GM21360 (cell line): Measurements from ENCODE around the gene PSMD13.
"Not testable (repeated sequence)": the region's sequence is repeated elsewhere in the genome, so short reads cannot be mapped to it uniquely, and the experiment has no call there.

Experiments used
- ATAC-seq: cut with Tn5 transposase; IDR thresholded peaks from one replicate; pipeline ENCODE4 v1.9.1; 2021; ENCODE audit warnings: mild to moderate bottlenecking, moderate library complexity; ENCODE audit not compliant: unreplicated experiment

Gene PSMD13

DNA sequence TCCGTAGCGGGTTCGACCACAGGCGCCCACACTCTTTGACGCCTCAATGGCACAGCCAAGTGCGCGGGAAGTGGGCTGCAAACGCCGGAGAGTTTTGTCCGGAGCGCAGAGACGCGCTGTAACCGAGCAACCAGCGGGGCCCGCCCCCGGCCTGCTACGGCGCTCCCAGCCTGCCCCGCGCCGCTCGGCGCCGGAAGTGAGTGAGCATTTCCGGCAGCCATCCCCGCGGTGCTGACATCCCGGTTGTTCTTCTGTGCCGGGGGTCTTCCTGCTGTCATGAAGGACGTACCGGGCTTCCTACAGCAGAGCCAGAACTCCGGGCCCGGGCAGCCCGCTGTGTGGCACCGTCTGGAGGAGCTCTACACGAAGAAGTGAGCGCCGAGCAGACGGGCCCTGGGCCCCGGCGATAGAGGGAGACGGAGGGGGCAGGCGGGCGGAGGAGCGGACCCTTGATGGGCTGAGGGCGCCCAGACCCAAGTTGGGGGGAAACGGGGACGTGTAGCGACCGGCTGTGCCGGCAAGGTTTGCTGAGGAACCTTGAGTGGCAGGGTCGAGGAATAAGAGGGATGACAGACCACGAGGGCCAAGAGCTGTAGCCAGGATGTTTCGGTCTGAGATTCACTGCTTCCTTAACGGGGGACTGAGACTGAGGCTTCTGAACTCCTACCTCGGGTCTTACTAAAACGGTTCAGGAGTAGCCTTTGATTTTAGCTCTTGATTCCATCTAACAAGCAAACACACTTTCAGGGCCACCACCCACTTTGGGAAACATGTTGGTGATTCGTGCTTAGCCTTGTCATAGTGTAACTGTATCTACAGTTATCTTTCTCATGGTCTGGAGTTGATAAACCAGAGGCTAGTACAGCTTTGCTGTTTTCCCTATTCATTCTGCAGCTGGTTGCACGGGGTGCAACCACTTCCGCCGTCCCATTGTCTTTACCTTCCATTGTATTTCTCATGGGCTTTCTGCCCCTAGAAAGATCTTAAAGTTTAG, at the start of gene PSMD13:
Gene PSMD13, plus strand, starts transcription at position 203 of the 994 bp plus-strand sequence. Its CDS starts 74 bp downstream, at position 277.
- ATAC-seq, result peak; percentile 74

DNA sequence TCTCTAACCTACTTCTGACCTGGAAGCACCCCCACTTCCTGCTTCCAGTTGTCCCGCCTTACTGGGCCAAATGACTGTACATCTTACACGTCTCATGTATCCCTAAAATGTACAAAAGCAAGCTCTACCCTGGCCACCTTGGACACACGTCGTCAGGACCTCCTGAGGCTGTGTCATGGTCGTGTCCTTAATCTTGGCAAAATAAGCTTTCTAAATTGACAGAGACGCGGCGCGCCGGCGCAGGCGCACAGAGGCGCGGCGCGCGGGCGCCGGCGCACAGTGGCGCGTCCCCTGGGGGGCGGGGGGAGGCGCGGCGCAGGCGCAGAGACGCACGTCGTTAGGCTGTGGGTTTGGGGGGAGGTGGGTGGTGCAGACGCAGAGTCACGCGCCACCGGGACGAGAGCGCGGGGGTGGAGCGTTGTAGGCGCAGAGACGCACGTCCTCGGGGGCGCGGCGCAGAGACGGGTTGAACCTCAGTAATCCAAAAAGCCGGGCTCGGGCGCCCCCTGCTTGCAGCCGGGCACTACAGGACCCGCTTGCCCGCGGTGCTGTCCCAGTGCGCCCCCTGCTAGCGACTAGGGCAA, 47.5 kb upstream of the PSMD13 start:
- peak; percentile 16 for ATAC-seq

DNA sequence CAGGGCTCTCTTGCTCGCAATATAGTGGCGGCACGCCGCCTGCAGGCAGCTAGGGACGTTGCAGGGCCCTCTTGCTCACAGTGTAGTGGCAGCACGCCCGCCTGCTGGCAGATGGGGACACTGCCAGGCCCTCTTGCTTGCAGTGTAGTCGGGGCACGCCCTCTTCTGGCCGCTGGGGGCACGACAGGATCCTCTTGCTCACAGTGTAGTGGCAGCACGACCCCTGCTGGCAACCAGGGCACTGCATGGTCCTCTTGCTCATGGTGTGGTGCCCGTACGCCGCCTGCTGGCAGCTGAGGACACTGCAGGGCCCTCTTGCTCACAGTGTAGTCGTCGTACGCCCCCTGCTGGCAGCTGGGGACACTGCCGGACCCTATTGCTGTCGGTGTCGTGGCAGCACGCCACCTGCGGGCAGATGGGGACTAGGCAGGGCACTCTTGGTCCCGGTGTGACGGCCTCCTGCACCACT, 46.9 kb upstream of the PSMD13 start:
- peak; percentile 79 for ATAC-seq

DNA sequence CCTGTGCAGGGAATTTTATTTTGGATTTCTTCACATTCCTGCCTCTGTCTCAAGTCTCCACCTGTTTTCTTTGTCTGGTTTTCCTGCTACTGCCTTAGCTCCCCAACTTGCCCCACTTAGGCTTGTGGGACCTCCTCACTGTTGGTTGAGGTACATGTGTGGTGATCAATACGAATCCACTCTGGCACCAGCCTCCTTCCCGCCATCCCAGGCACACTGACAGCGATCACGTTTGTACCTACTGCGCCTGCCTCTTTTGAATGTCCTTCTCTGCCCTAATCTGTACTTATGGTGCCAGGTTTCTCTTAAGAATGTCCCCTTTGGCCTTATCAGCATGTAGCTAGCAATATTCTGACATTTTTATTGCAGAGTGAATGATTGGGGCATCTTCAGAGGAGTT, 46.2 kb upstream of the PSMD13 start:
- ATAC-seq, result not testable (repeated sequence)

DNA sequence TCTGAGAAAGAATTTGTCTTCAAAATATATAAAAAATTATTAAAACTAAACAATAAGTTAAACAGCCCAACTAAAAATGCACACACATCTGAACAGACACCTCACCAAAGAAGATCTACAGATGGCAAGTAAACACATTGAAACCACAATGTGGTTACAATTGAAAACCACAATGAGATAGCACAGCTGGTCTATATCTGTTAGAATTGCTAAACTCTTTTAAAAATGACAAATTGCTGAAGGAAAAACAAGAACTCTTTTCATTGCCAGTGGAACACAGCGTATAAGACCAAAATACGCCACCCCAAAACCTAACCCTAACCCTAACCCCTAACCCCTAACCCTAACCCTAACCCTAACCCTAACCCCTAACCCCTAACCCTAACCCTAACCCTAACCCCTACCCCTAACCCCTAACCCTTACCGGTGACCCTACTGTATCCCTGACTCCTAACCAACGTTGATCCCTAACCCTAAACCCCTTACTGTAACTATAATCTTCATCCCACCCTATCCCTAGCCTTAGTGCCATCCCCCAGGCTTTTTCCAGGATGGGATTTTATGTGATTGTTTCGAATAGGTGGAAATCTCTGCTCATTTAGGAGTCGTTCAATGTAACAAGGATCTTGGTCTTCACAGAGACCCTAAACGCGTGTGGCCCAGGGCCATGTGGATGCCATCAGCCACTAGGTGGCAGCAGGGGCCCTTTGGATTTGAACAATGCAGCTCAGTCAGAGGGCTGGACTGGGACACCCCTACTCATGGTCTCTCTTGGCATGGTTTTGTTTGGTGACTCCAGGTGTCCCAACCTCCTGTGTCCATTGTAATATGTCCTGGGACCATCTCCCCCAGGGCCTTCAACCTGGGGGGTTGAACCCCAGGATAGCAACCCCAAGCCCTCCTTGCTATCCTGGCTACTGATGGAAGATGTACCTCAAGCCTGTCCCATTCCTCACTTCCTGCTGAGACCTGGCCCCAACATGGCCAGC, 45.0 kb upstream of the PSMD13 start:
- ATAC-seq, result not testable (repeated sequence)

DNA sequence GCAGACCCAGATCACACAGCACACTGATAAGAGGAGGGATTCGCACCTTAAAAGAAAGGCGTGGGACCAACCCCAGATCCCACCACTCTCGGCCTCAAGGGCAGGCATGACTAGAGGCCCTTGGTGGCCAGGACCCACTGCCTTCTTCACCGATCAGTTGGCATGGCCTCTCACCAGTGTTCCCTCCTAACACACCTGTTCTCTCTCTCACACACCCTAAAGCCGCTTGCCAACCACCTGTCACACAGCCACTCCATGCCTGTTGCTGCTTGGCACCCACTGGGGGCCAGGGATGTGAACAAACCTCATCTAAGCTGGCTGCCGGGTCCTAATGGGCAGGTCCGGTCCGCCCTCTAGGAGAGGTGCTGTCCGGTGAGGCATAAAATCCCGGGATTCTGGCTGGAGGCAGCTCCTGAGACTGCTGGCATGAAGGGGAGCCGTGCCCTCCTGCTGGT, 44.1 kb upstream of the PSMD13 start, which contains the start of gene SCGB1C1:
Gene SCGB1C1, plus strand, starts transcription at position 405 of the 455 bp plus-strand sequence. Its CDS starts 22 bp downstream, at position 427.
- not testable (repeated sequence) for ATAC-seq

DNA sequence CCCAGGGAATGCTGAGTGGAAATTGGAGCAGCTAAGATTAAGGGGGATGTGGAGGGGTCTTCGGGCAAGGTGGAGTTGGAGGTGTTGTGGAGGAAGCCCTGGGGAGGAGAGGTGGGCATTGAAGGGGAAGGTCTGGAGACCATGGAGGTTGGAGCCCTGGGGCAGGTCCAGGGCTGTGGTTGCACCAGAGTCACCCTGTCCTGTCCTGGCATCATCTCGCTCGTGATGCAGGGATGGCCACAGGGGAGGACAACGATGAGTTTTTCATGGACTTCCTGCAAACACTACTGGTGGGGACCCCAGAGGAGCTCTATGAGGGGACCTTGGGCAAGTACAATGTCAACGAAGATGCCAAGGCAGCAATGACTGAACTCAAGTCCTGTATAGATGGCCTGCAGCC, 43.3 kb upstream of the PSMD13 start:
- ATAC-seq, result not testable (repeated sequence)

DNA sequence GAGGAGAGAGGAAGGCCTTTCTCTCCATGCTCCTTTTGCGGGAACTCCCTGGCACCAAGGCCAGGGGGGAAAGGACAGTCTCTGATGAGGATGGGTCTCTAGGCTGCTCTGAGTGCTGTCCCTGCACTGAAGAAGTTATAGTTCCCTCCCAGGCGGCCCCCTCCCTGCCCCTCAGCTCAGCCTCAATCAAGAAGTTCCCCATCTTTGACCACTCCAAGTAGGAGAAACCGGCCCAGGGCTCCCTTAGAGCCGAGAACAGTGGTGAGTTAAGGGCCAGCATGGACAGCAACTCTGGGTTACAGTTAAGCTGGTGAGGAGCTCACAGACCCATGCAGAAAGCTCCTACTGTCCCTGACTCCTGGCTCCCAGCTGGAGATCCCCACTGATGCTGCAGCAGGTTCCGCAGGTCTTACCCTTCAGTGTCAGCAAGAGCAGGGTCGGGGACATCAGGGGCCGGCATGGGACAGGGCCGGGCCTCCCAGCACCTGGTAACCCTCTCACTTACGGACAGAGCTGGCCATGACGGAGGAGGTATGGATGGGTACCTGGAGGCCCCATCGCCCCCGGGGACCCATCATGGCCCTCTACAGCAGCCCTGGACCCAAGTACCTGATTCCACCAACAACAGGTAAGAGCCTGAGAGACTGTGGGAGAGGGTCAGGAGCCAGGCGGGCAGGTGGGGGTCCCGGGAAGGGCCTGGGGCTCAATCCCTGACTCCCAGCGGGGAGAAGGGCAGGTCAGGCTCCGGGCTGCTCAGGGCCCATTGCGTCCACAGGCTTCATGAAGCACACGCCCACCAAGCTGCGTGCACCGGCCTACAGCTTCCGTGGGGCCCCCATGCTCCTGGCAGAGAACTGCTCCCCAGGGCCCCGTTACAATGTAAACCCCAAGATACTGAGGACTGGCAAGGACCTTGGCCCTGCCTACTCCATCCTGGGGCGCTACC, 39.7 kb upstream of the PSMD13 start:
- no peak for ATAC-seq

DNA sequence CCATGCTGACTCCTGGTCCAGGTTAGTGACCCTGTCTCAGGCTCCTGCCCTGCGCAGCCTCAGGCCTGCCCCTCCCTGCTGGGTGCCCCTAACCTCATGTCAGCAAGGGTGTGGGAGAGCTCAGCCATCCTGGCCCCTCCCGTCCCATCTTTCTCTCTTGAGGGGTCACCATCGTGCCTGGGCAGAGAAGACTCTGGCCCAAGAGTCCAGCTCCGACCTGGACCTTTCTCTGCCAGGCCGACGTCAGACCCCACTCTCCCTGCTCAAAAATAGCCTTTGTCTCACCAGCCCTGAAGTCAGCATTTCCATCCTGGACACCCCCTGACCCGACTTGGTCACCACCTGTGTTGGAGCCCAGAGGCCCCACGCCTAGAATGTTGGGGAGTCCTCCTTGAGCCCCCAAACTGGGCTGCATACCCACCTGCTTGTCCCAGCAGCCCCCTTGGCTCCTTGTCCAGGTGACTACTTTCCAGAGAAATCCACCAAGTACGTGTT, 39.0 kb upstream of the PSMD13 start:
- ATAC-seq, result no peak

DNA sequence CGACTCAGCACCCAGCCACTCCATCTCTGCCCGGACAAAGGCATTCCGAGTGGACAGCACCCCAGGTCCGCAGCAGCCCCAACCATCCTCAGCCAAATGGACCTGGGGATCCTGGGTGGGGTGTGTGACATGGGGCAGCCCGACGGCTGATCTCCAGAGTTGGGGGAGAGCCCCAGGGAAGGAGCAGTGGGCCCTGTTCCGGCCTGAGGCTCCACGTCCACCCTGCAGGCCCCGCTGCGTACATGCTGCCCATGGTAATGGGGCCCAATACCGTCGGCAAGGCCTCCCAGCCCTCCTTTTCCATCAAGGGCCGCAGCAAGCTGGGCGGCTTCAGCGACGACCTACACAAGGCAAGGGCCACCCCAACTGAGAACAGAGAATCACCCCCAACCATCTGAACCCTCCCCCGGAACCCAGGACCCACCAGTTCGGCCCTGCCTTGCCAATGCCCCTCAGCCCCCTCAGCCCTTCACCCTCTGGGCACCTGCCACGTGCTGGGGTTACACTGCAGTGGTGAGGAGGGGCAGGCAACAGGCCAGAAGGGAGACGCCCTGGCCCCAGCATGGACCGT, 38.5 kb upstream of the PSMD13 start:
- no peak for ATAC-seq

DNA sequence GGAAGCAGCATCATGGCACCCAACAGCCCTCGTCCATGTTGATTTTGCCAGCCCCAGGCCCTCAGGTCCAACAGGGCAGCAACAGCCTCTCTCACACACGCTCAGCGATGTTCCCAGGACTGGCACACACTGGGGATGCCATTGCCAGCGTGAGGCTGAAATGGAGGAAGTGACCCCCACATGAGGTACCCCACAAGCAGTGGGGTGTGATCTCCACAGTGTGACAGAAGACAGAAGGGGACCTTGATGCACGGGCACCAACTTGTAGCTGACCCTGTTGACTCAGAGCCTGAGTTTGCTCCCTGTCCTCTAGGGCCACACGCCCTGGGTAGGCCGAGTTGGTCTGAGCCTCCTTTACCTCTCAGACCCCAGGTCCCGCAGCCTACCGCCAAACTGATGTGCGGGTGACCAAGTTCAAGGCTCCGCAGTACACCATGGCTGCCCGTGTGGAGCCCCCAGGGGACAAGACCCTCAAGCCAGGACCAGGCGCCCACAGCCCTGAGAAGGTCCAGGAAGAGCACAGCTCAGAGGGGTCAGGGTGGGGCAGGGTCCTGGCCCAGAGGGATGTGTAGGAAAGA, 37.7 kb upstream of the PSMD13 start:
- no peak for ATAC-seq

DNA sequence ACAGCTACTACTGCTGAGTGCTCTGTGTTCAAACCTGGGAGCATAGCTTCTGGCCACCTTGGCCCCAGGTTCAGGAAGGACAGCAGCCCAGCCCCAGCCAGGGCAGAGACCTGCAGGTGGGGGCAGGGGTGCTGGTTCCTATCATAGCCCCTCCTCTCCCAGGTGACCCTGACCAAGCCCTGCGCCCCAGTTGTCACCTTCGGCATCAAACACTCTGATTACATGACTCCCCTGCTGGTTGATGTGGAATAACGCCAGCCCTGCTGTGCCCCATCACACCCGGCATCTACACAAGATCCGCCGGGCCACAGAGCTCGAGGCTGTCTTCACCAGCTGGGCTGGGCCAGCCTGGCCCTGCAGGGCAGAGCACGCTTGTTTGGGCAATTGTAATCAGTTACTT, 37.0 kb upstream of the PSMD13 start:
- ATAC-seq, result no peak

DNA sequence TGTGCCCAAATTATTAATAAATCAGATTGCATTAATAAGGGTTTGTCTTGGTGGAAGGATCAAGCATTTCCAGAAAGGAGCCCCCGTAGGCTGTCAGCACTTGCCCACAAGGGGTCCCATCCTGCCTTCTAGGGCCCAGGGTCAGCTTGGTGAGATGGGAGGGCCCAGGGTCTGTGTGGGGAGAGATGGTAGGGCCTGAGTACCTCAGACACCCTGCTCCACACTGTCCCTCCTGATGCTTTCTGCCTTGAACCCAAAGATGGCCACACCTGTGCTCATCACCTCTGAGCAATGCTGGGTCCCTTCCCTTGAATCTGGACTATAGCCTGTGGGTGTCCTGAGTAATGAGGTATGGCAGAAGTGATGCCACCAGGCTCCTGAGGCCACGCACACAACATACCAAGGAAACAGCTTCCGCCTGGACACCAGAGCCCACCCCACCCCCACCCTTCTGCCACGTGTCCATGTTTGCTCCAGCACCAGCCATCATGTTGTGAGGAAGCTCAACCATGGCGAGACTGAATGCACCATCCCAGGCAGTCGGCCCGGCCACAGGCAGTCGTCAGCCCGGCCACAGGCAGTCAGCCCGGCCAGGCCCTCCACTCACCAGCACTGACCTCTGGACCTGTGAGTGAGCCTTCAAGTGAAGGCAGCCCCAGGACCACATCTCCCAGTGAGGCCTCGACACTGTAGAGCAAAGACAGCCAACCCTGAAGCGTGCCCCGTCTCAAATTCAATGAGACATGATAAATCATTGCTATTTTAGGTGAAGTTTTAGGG, 36.4 kb upstream of the PSMD13 start:
- no peak for ATAC-seq

DNA sequence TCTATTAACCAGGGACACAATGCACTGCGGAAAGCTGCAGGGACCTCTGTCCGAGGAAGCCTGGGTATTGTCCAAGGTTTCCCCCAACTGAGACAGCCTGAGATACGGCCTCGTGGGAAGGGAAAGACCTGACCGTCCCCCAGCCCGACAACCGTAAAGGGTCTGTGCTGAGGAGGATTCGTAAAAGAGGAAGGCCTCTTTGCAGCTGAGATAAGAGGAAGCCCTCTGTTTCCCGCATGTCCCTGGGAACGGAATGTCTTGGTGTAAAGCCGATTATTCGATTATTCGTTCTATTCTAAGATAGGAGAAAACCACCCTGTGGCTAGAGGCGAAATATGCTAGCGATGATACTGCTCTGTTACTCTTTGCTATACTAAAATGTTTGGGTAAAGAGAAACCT, 34.8 kb upstream of the PSMD13 start:
- ATAC-seq, result no peak

DNA sequence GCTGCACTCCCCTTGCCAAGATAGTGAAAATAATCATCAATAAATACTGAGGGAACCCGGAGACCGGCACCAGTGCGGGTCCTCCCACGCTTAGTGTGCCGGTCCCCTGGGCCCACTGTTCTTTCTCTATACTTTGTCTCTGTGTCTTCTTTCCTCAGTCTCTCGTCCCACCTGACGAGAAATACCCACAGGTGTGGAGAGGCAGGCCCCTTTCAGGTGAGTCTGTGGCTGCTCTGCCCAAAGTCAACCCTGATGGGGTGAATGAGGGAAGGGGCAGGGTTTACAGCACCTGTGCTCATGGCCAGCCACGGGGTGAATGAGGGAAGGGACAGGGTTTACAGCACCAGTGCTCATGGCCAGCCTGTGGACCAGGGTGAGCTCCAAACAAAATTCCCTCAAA, 34.3 kb upstream of the PSMD13 start:
- no peak for ATAC-seq

DNA sequence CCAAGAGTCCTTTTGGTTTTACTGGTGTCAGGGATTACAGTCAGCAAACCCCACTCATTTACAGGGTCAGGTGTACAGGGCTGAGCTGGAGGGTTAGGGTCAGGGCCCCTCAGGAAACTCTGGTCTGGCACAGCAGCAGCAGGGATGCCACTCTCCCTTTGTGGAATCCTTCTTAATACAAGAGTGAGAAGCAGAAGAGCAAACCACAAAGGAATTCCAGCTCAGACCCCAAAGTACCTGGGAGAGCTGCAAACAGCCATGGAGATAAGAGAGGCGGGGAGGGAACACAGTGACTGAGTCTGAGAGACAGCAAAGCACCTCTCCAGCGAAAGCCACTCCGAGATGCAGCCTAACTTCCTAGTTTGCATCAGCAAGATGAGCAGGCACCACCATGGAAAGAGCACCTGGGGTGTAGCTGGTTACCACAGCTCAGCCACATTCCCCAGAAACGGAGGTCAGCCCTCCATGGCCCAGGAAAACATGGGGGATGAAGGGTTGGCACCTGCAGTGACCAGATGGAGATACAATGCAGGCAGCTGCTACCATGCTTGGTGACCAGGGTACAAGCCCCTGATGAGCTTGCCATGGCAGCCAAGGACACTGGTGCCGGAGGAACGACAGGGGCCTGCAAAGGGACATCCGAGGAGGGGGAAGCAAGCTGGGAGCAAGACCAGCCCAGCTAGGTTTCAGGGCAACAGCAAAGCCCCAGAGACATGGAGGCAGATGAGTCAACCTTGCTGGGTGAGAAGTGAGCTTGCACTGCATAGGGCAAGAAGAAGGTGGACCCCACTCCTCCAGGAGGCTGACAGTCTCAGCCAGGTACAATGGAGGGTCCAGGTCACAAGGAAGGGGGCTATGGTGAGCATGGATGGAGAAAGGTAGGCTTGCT, 33.5 kb upstream of the PSMD13 start:
- ATAC-seq, result no peak
